GM21576 (cell line): ENCODE measurements around the gene MARS1.
"Not testable (repeated sequence)": the region's sequence is repeated elsewhere in the genome, so short reads cannot be mapped to it uniquely, and the experiment has no call there.

Source experiments
- ATAC-seq: cut with Tn5 transposase; IDR thresholded peaks from one replicate; pipeline ENCODE4 v1.9.1; 2021; ENCODE audit warnings: mild to moderate bottlenecking, moderate library complexity; ENCODE audit not compliant: unreplicated experiment

The MARS1 gene

GRCh38 chr12:57487597-57488401 is at the start of gene MARS1:
TSS of gene MARS1 (plus strand) at chr12:57488068. CDS start at chr12:57488091, 23 bp downstream.
- peak; percentile 96 for ATAC-seq

GRCh38 chr12:57438400-57438799 is 49.5 kb upstream of the MARS1 start:
- ATAC-seq: no peak

- no peak for ATAC-seq
These were observed 48.1 kb upstream of the MARS1 start for GRCh38 chr12:57439762-57440266.

- not testable (repeated sequence) for ATAC-seq
These were observed 46.5 kb upstream of the MARS1 start for GRCh38 chr12:57441393-57441792.

GRCh38 chr12:57441846-57442427 is 45.9 kb upstream of the MARS1 start:
- ATAC-seq: no peak

- ATAC-seq: not testable (repeated sequence)
These were observed 43.5 kb upstream of the MARS1 start for GRCh38 chr12:57444337-57444736.

- no peak for ATAC-seq
These were observed 43.1 kb upstream of the MARS1 start for GRCh38 chr12:57444744-57445143.

GRCh38 chr12:57446292-57446960 is 41.4 kb upstream of the MARS1 start:
- ATAC-seq: no peak

GRCh38 chr12:57448669-57449068 is 39.2 kb upstream of the MARS1 start:
- ATAC-seq: no peak

GRCh38 chr12:57449375-57449774 is 38.5 kb upstream of the MARS1 start:
- no peak for ATAC-seq

- ATAC-seq: no peak
These were observed 37.8 kb upstream of the MARS1 start for GRCh38 chr12:57450057-57450456.

- no peak for ATAC-seq
These were observed 36.6 kb upstream of the MARS1 start for GRCh38 chr12:57451233-57451778.

GRCh38 chr12:57452181-57452936 is 35.5 kb upstream of the MARS1 start:
- ATAC-seq: no peak

- ATAC-seq: no peak
These were observed 34.8 kb upstream of the MARS1 start for GRCh38 chr12:57452937-57453509.

- ATAC-seq: no peak
These were observed 33.7 kb upstream of the MARS1 start for GRCh38 chr12:57454213-57454565.

- ATAC-seq: no peak
These were observed 33.1 kb upstream of the MARS1 start, which contains the start of gene INHBE for GRCh38 chr12:57454566-57455373. TSS of gene INHBE (plus strand) at chr12:57455307. CDS start at chr12:57455537, 230 bp downstream.

- no peak for ATAC-seq
These were observed 32.3 kb upstream of the MARS1 start for GRCh38 chr12:57455374-57456144.

- ATAC-seq: no peak
These were observed 31.6 kb upstream of the MARS1 start for GRCh38 chr12:57456145-57456700.
